BLaER1 treated with 17β-estradiol and CSF1 and Interleukin-3, amounts not matched to agents 10 nM and 100 nM (cell line): ENCODE data around the gene GNAL.
"Not testable (repeated sequence)": the region's sequence is repeated elsewhere in the genome, so short reads cannot be mapped to it uniquely, and the experiment has no call there.

Source experiments
- H3K27ac ChIP-seq, 11 experiments: shearing (Covaris generic); formaldehyde crosslinking; 2 replicates each; pipeline ENCODE4 v1.8.1; 2022
- H3K27me3 ChIP-seq, 11 experiments: shearing (Covaris generic); formaldehyde crosslinking; 2 replicates each; pipeline ENCODE4 v1.8.1; 2022
- H3K36me3 ChIP-seq, 11 experiments: shearing (Covaris generic); formaldehyde crosslinking; 2 replicates each; pipeline ENCODE4 v1.8.1; 2022
- H3K4me1 ChIP-seq, 10 experiments: shearing (Covaris generic); formaldehyde crosslinking; 2 replicates each; pipeline ENCODE4 v1.8.1; 2022
- H3K4me2 ChIP-seq, 11 experiments: shearing (Covaris generic); formaldehyde crosslinking; 2 replicates each; pipeline ENCODE4 v1.8.1; 2022
- H3K4me3 ChIP-seq, 10 experiments: shearing (Covaris generic); formaldehyde crosslinking; 2 replicates each; pipeline ENCODE4 v1.8.1; 2022
- H3K9ac ChIP-seq, 11 experiments: shearing (Covaris generic); formaldehyde crosslinking; 2 replicates each; pipeline ENCODE4 v1.8.1; 2022
- H3K9me3 ChIP-seq, 11 experiments: shearing (Covaris generic); formaldehyde crosslinking; replicated peaks in 1 of 11; 2 replicates each; pipeline ENCODE4 v1.8.1; 2022
- H4K20me1 ChIP-seq, 11 experiments: shearing (Covaris generic); formaldehyde crosslinking; 2 replicates each; pipeline ENCODE4 v1.8.1; 2022
- Cebpa-rat ChIP-seq, 11 experiments: shearing (Covaris generic); IDR thresholded peaks; 2 replicates each; pipeline ENCODE4 v1.8.1; 2022

The GNAL gene

DNA sequence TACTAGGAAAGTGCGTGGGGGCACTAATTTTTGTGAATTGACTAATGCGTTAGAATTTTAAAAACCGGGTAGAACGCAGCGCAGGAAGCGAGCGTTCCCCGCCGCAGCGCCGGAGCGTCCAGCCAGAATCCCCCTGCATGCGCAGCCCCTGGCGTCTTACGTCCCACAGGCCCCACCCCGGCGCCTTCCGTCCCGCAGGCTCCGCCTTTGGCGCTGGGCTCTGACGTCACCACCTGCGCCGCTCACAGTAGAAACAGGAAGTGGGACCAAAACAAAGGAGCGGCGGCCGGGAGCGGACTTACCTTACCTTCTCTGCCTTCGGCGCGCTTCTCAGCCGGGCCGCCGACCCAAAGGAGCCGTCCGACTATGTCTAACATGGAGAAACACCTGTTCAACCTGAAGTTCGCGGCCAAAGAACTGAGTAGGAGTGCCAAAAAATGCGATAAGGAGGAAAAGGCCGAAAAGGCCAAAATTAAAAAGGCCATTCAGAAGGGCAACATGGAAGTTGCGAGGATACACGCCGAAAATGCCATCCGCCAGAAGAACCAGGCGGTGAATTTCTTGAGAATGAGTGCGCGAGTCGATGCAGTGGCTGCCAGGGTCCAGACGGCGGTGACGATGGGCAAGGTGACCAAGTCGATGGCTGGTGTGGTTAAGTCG is 162.2 kb downstream of the GNAL start, which contains the start of gene CHMP1B:
CHMP1B (plus strand) TSS at position 268 of the 660 bp plus-strand sequence; CDS start at position 367, 99 bp downstream.
- H3K4me3 ChIP-seq: peak within 1 kb of the TSS; percentile 75 to 99 (median 88)
- no peaks in the 10 kb centered on the region for H3K9me3 ChIP-seq
- H3K4me1 ChIP-seq: peaks cover 25 to 53% (median 33%) of the 10 kb centered on the region in 10 experiments
- peak within 1 kb of the TSS; percentile 85 to 96 (median 93) for H3K27ac ChIP-seq
- no peaks in the 10 kb centered on the region for H3K27me3 ChIP-seq
- no peak for TF ChIP-seq Cebpa-rat (IDR thresholded peaks at IDR 0.05)
- peaks cover 8 to 37% (median 31%) of the 10 kb centered on the region in 11 experiments; a peak in 17 of 22 replicates for H4K20me1 ChIP-seq
- peak within 1 kb of the TSS; percentile 91 to 97 (median 94) for H3K9ac ChIP-seq
- H3K36me3 ChIP-seq: peaks cover 5 to 25% (median 9%) of the 10 kb centered on the region in 11 experiments; a peak in 11 of 22 replicates
- peak within 1 kb of the TSS; percentile 70 to 97 (median 90) for H3K4me2 ChIP-seq

DNA sequence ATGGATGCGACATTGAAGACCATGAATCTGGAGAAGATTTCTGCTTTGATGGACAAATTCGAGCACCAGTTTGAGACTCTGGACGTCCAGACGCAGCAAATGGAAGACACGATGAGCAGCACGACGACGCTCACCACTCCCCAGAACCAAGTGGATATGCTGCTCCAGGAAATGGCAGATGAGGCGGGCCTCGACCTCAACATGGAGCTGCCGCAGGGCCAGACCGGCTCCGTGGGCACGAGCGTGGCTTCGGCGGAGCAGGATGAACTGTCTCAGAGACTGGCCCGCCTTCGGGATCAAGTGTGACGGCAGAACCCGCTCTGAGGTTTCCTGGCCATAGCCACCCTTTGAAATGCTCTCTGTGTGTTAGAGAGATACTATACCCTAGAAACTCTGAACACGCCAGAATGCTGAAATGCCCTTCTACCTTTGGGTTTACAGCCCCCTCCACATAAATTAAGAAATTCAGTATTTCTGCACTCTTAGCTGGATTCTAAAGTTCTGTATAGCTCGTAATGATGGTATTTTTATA is 162.8 kb downstream of the GNAL start:
- Histone ChIP-seq H3K4me1 (peaks cover 27 to 59% (median 38%) of the 10 kb centered on the region in 10 experiments), H3K4me3 (peak overlapping the region; percentile 75 to 99 (median 88)), H3K9me3 (no peaks in the 10 kb centered on the region), H3K36me3 (peaks cover 5 to 25% (median 9%) of the 10 kb centered on the region in 11 experiments; a peak in 11 of 22 replicates), H3K4me2 (peak overlapping the region; percentile 70 to 97 (median 89)), H4K20me1 (peaks cover 8 to 37% (median 31%) of the 10 kb centered on the region in 11 experiments; a peak in 17 of 22 replicates), H3K27me3 (no peaks in the 10 kb centered on the region), H3K9ac (peak overlapping the region; percentile 91 to 97 (median 94)), H3K27ac (peak overlapping the region; percentile 85 to 96 (median 93))
- no peak for TF ChIP-seq Cebpa-rat (IDR thresholded peaks at IDR 0.05)

DNA sequence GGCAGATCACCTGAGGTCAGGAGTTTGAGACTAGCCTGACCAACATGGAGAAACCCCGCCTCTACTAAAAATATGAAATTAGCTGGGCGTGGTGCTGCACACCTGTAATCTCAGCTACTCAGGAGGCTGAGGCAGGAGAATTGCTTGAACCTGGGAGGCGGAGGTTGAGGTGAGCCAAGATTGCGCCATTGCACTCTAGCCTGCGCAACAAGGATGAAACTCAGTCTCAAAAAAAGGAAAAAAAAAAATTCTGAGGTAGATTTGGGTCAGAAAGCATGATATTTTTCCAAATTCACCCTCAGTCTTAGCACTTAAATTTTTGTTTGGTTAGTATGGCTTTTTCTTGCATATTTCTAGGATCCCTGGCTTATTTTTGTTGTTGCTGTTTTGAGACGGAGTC is 165.5 kb downstream of the GNAL start:
- not testable (repeated sequence) for H3K27ac ChIP-seq, H3K27me3 ChIP-seq, H3K9me3 ChIP-seq, H3K4me3 ChIP-seq, H3K9ac ChIP-seq
- Histone ChIP-seq H3K4me2 (peak overlapping the region in 1 of 11 experiments; percentile 14; a peak in 3 of 22 replicates), H4K20me1 (peaks cover 8 to 37% (median 31%) of the 10 kb centered on the region in 11 experiments; a peak in 17 of 22 replicates), H3K4me1 (peaks cover 26 to 81% (median 61%) of the 10 kb centered on the region in 10 experiments), H3K36me3 (peaks cover 5 to 25% (median 9%) of the 10 kb centered on the region in 11 experiments; a peak in 11 of 22 replicates)

DNA sequence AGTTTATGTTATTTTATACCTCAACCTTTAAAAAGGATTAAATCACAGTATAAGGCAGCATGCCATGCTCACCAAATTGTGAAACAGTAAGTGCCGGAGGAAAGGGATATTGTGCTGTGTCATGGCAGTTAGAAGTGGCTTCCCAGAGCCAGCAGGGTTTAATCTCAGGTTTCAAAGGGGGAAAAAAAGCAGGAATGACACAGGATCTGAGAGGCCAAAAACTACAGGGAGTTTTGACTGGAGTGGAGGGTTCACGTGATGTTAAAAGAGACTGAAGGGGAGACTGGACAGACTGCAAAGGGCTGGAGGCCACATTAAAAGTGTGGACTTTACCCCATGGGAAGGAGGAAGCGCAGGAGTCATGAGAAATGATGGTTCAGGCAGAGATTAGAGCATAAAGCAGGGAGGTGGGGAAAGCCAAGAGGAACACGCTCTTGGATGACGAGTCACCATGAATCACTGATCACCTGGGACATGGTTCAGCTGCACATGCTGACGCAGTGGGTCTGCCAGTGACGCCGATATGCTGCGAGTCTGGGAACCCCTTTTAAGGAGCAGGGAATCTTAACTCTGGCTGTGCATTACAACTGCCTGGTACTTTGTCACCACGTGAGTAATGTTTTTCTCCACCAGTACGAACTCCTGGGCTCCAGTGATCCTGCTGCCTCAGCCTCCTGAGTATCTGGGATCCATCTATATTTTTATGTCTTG is 168.3 kb downstream of the GNAL start:
- H3K9ac ChIP-seq: peak overlapping the region in 4 of 11 experiments; percentile 9 to 43 (median 35); a peak in 4 of 22 replicates
- TF ChIP-seq Cebpa-rat (IDR thresholded peaks at IDR 0.05): no peak
- H3K4me1 ChIP-seq: peaks cover 15 to 95% (median 62%) of the 10 kb centered on the region in 10 experiments
- H3K4me3 ChIP-seq: no peak overlapping the region
- peaks cover 8 to 32% (median 26%) of the 10 kb centered on the region in 11 experiments; a peak in 17 of 22 replicates for H4K20me1 ChIP-seq
- H3K36me3 ChIP-seq: peaks cover 5 to 25% (median 9%) of the 10 kb centered on the region in 11 experiments; a peak in 11 of 22 replicates
- H3K9me3 ChIP-seq: no peaks in the 10 kb centered on the region
- peak overlapping the region in 6 of 11 experiments; percentile 40 to 85 (median 73); a peak in 10 of 22 replicates for H3K4me2 ChIP-seq
- H3K27ac ChIP-seq: peak overlapping the region in 8 of 11 experiments; percentile 4 to 73 (median 46); a peak in 13 of 22 replicates
- no peaks in the 10 kb centered on the region for H3K27me3 ChIP-seq

DNA sequence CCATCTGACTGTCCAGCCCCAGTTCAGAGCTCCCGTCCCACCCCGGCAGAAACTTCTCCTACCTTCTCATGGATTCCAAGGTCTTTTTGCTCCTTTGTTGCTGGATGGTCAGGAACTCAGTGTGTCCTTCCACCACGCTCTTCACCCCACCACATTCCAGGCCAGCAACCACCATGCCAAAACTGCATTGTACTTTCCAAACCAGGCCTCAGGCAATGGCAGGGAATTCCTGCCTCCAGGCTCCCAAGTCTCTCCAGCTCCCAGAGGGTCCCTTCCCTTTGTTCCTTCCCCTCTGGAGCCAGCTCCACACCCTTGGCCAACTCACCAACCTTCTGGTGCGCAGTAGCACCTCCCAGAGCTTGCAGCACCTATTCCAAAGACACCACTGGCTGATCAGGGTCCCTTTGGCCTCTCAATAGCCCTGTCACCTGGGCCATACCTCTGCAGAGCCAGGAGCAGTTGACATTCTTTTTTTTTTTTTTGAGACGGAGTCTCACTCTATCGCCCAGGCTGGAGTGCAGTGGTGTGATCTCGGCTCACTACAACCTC is 170.3 kb downstream of the GNAL start:
- TF ChIP-seq Cebpa-rat (IDR thresholded peaks at IDR 0.05): no peak
- Histone ChIP-seq H3K27me3 (no peaks in the 10 kb centered on the region), H3K4me1 (peaks cover 10 to 92% (median 53%) of the 10 kb centered on the region in 10 experiments; a peak in 19 of 20 replicates), H3K9ac (no peak overlapping the region), H3K4me3 (no peak overlapping the region), H3K27ac (peak overlapping the region in 2 of 11 experiments; percentile 25 to 54; a peak in 2 of 22 replicates), H3K9me3 (no peaks in the 10 kb centered on the region), H3K36me3 (peaks cover 0 to 10% (median 6%) of the 10 kb centered on the region in 11 experiments; a peak in 6 of 22 replicates), H4K20me1 (peaks cover 0 to 12% (median 7%) of the 10 kb centered on the region in 11 experiments; a peak in 8 of 22 replicates), H3K4me2 (peak overlapping the region in 7 of 11 experiments; percentile 69 to 85 (median 77); a peak in 15 of 22 replicates)

DNA sequence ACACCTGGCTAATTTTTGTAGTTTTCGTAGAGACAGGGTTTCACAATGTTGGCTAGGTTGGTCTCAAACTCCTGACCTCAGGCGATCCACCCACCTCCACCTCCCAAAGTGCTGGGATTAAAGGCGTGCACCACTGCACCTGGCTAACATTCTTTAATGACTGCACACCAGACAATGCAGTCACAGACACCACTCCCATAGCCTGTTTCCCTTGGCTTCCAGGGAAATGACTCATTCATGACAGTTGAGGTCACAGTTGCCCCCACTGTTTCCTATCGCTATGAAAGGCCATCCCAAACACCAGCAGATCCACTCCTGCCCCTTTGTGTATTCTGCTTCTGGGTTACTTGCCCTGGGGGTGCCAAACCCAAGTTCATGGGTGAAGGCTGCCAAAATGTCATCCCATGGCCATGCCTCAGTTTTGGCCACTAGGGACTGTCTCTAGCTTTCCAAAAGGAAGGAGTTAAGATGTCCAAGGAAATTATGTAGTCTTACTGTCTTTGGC is 170.9 kb downstream of the GNAL start:
- Histone ChIP-seq H3K4me2 (peak overlapping the region in 9 of 11 experiments; percentile 9 to 85 (median 76); a peak in 17 of 22 replicates), H3K36me3 (peaks cover 0 to 4% (median 1%) of the 10 kb centered on the region in 11 experiments; a peak in 3 of 22 replicates), H3K4me1 (peaks cover 13 to 86% (median 51%) of the 10 kb centered on the region in 10 experiments; a peak in 19 of 20 replicates), H3K27ac (peak overlapping the region in 5 of 11 experiments; percentile 45 to 64 (median 52); a peak in 9 of 22 replicates), H3K27me3 (no peaks in the 10 kb centered on the region), H3K9me3 (no peaks in the 10 kb centered on the region), H4K20me1 (peaks cover 0 to 6% (median 1%) of the 10 kb centered on the region in 11 experiments; a peak in 7 of 22 replicates), H3K4me3 (no peak overlapping the region), H3K9ac (no peak overlapping the region)
- TF ChIP-seq Cebpa-rat (IDR thresholded peaks at IDR 0.05): no peak

DNA sequence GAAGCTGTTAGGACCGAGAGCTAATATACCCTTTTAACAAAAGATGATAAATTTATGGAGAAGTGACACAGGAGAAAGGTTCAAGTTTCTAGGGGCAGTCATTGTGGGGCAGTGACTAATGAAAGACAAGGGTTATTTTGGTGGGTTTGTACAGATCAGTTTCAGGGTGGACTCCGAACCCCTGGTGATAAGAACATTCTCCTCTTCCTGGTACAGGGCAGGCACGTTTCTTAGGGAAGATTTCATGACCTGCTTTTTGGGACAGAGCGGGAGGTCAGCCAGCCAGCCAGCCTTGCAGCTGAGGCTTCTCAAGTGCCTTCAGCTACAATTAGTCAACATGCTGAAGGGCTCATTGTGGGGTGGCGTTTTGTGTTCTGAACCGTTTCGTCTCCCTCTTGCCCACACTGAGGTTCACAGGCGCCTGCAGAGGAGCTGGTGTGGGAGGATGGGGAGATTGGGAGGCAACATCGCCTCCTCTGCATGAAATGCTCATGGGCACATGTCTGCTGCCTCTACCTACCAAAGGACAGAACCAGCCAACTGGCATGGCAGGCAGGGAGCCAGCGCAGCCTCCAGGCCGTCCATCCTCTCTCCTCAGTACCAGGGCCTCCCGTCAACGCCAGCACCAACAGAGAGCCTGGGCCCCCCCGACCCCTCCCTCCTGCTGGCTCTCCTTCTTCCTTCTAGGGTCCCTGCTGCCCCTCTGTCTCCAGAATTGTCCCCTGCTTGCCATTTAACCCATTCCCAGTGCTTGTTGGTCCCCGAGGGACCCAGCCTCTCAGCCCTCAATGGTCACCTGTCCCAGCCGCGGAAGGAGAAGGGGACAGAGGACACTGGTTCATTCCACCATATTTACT is 171.8 kb downstream of the GNAL start:
- H3K4me2 ChIP-seq: peak overlapping the region in 6 of 11 experiments; percentile 71 to 85 (median 79); a peak in 10 of 22 replicates
- peaks cover 13 to 78% (median 51%) of the 10 kb centered on the region in 10 experiments; a peak in 19 of 20 replicates for H3K4me1 ChIP-seq
- H3K27ac ChIP-seq: peak overlapping the region in 5 of 11 experiments; percentile 45 to 64 (median 52); a peak in 8 of 22 replicates
- H3K36me3 ChIP-seq: no peaks in the 10 kb centered on the region
- TF ChIP-seq Cebpa-rat (IDR thresholded peaks at IDR 0.05): no peak
- H4K20me1 ChIP-seq: no peaks in the 10 kb centered on the region
- H3K27me3 ChIP-seq: no peaks in the 10 kb centered on the region
- H3K4me3 ChIP-seq: no peak overlapping the region
- H3K9ac ChIP-seq: no peak overlapping the region
- H3K9me3 ChIP-seq: no peaks in the 10 kb centered on the region
